Smooth muscle cell (in vitro differentiated cells): ENCODE measurements around the gene TERT. TPM values are rescaled to one million over a fixed set of nuclear protein-coding genes. Genes with fewer than 3 reads are reported as not detected.

Experiments
- DNase-seq: peaks from one replicate; lab custom pipeline; 2025; ENCODE audit not compliant: unreplicated experiment; lab: John Stamatoyannopoulos, UW
- H2AFZ ChIP-seq: fragments of 200-600 bp; sonication (generic); 2 replicates; pipeline ENCODE4 v1.6.0; 2016; ENCODE audit warnings: antibody characterized with exemption, low read depth, mild to moderate bottlenecking
- H3F3A ChIP-seq: fragments of 200-600 bp; sonication (generic); 2 replicates; pipeline ENCODE4 v1.6.0; 2017; ENCODE audit warnings: antibody characterized with exemption, low read depth
- H3K27ac ChIP-seq: fragments of 200-600 bp; sonication (generic); 2 replicates; pipeline ENCODE4 v1.5.1; 2016; ENCODE audit warnings: low read depth, mild to moderate bottlenecking
- H3K27me3 ChIP-seq: fragments of 200-600 bp; sonication (generic); 2 replicates; pipeline ENCODE4 v1.6.1; 2016; ENCODE audit warnings: low read depth, mild to moderate bottlenecking
- H3K36me3 ChIP-seq: fragments of 200-600 bp; sonication (generic); 2 replicates; pipeline ENCODE4 v1.5.1; 2016; ENCODE audit warnings: low read depth
- H3K4me1 ChIP-seq: fragments of 200-600 bp; sonication (generic); 2 replicates; pipeline ENCODE4 v1.5.1; 2016; ENCODE audit warnings: low read depth
- H3K4me2 ChIP-seq: fragments of 200-600 bp; sonication (generic); 2 replicates; pipeline ENCODE4 v1.6.0; 2016; ENCODE audit warnings: mild to moderate bottlenecking
- H3K4me3 ChIP-seq: fragments of 200-600 bp; sonication (generic); 2 replicates; pipeline ENCODE4 v1.5.1; 2016; ENCODE audit warnings: mild to moderate bottlenecking
- H3K79me2 ChIP-seq: fragments of 200-600 bp; sonication (generic); 2 replicates; pipeline ENCODE4 v1.6.0; 2016; ENCODE audit warnings: low read depth, mild to moderate bottlenecking
- H3K9ac ChIP-seq: fragments of 200-600 bp; sonication (generic); 2 replicates; pipeline ENCODE4 v1.6.0; 2016; ENCODE audit warnings: low read depth
- H3K9me3 ChIP-seq: fragments of 200-600 bp; sonication (generic); replicated peaks from 2 replicates; pipeline ENCODE4 v1.5.1; 2016; ENCODE audit warnings: low read depth
- H4K20me1 ChIP-seq: fragments of 200-600 bp; sonication (generic); 2 replicates; pipeline ENCODE4 v1.6.0; 2016; ENCODE audit warnings: low read depth
- WGBS: methylation state at CpG from one replicate; pipeline ENCODE4 v1.1.7; 2016; ENCODE audit warnings: low lambda C conversion rate; 5-methylcytosine and 5-hydroxymethylcytosine counted together
- polyA plus RNA-seq: library from polyadenylated mRNA; unstranded; fragments of >200 nt; fragmentation: Nextera tagmentation; extraction: Ambion mirVana; gene quantifications from 2 replicates; pipeline ENCODE4 v1.2.1, GENCODE V29; 2016
- total RNA-seq: library from RNA; depleted of rRNA; stranded (reverse); fragments of >200 nt; gene quantifications from 2 replicates; pipeline ENCODE4 v1.2.3, GENCODE V29; 2014
- TF ChIP-seq, protein P1 (sequence below): fragments of 200-600 bp; sonication (generic); IDR thresholded peaks from 2 replicates; pipeline ENCODE4 v1.5.1; 2017; ENCODE audit warnings: borderline replicate concordance, mild to moderate bottlenecking, antibody characterized with exemption; ENCODE audit not compliant: insufficient read depth, poor library complexity, severe bottlenecking

The TERT gene
- total and polyA plus RNA-seq, 2 experiments from 2014 or later, result not detected

DNA sequence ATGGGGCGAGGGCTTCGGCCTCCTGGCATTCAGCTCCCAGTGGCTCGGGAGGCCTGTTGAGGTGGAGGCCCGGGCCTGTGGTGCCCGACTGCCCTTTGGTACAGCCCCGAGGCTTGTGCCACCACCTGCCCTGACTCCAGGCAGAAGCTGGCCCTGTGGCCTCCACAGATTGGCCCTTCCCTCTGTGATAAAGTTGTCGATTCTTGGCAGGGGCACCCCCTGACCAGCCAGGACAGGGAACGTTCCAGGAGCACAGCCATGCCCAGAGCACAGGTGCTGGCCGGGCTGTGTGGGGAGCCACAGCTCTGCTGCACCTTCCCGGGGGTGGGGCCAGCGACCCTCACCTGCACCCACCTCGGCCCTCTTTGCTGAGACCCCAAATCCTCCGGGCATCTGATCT lies 37.0 kb downstream of the TERT start:
- no peak overlapping the region for H3K4me3 ChIP-seq
- no peaks in the 10 kb centered on the region for H3K79me2 ChIP-seq
- H3K27me3 ChIP-seq, result no peaks in the 10 kb centered on the region
- H3K4me1 ChIP-seq, result no peaks in the 10 kb centered on the region
- 91% methylated on average over 13 of the region's 13 CpGs for WGBS
- no peak overlapping the region for H3K9ac ChIP-seq
- H3K4me2 ChIP-seq, result no peak overlapping the region
- no peak overlapping the region for H3K27ac ChIP-seq
- H3K9me3 ChIP-seq, result no peaks in the 10 kb centered on the region
- DNase-seq, result no peak
- H2AFZ ChIP-seq, result no peak overlapping the region
- TF ChIP-seq, protein P1, sequence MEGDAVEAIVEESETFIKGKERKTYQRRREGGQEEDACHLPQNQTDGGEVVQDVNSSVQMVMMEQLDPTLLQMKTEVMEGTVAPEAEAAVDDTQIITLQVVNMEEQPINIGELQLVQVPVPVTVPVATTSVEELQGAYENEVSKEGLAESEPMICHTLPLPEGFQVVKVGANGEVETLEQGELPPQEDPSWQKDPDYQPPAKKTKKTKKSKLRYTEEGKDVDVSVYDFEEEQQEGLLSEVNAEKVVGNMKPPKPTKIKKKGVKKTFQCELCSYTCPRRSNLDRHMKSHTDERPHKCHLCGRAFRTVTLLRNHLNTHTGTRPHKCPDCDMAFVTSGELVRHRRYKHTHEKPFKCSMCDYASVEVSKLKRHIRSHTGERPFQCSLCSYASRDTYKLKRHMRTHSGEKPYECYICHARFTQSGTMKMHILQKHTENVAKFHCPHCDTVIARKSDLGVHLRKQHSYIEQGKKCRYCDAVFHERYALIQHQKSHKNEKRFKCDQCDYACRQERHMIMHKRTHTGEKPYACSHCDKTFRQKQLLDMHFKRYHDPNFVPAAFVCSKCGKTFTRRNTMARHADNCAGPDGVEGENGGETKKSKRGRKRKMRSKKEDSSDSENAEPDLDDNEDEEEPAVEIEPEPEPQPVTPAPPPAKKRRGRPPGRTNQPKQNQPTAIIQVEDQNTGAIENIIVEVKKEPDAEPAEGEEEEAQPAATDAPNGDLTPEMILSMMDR, result no peak
- H4K20me1 ChIP-seq, result no peaks in the 10 kb centered on the region
- no peaks in the 10 kb centered on the region for H3K36me3 ChIP-seq
- H3F3A ChIP-seq, result no peaks in the 10 kb centered on the region

DNA sequence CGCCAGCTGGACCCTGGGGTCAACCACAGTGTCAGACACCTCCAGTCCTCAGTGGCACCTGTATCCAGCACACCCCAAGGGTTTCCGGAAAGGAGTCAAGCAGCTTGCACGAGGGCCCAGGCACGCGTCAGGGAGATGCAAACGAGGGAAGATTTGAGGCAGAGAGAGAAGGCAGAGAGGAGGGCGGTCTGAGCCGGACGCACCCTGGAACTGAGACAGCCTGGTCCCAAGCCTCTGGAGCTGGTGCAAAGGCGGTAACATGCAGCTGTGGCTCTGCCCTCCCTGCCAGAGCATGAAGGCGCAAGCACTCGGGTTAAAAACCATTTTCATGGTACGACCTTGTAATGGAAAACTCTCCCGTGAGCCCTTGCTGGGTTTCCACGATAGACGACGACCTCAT lies 37.5 kb downstream of the TERT start:
- 91% methylated on average over 17 of the region's 17 CpGs for WGBS
- TF ChIP-seq, protein P1, result no peak

DNA sequence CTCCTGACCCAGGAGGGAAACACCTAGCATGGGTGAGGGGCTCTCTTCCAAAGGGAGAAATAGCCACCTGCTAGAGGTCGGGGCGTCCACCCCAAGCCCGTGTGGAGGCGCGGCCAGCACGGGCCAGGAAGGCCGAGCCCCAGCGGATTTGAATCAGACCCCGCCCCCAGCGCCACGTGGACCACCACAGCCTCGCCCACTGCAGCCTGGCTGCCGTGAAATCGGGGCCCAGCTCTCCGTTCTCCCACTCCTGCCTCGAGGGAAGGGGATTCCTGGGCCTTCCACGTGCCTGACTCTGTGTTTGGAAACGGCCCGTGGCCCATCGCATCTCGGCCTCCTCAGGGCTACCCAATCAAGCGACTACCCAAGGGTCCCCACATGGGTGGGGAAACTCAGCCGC lies 38.1 kb downstream of the TERT start:
- H3K9me3 ChIP-seq, result no peaks in the 10 kb centered on the region
- H3K27me3 ChIP-seq, result no peaks in the 10 kb centered on the region
- H4K20me1 ChIP-seq, result no peaks in the 10 kb centered on the region
- no peak overlapping the region for H3K27ac ChIP-seq
- TF ChIP-seq, protein P1, result no peak
- no peaks in the 10 kb centered on the region for H3K4me1 ChIP-seq
- no peaks in the 10 kb centered on the region for H3K79me2 ChIP-seq
- no peak for DNase-seq
- 87% methylated on average over 23 of the region's 23 CpGs for whole genome bisulfite sequencing
- H3K4me2 ChIP-seq, result no peak overlapping the region
- H3F3A ChIP-seq, result no peaks in the 10 kb centered on the region
- H3K9ac ChIP-seq, result no peak overlapping the region
- H3K4me3 ChIP-seq, result no peak overlapping the region
- no peak overlapping the region for H2AFZ ChIP-seq
- no peaks in the 10 kb centered on the region for H3K36me3 ChIP-seq

More for the DNA sequence above, 37.5 kb downstream of the TERT start:
- no peak overlapping the region for H3K27ac ChIP-seq
- H2AFZ ChIP-seq, result no peak overlapping the region
- H3K4me1 ChIP-seq, result no peaks in the 10 kb centered on the region
- H3K79me2 ChIP-seq, result no peaks in the 10 kb centered on the region
- H3K27me3 ChIP-seq, result no peaks in the 10 kb centered on the region
- H3K4me3 ChIP-seq, result no peak overlapping the region
- no peaks in the 10 kb centered on the region for H3F3A ChIP-seq
- H4K20me1 ChIP-seq, result no peaks in the 10 kb centered on the region
- no peaks in the 10 kb centered on the region for H3K9me3 ChIP-seq
- no peaks in the 10 kb centered on the region for H3K36me3 ChIP-seq
- H3K9ac ChIP-seq, result no peak overlapping the region
- no peak overlapping the region for H3K4me2 ChIP-seq
- no peak for DNase-seq

DNA sequence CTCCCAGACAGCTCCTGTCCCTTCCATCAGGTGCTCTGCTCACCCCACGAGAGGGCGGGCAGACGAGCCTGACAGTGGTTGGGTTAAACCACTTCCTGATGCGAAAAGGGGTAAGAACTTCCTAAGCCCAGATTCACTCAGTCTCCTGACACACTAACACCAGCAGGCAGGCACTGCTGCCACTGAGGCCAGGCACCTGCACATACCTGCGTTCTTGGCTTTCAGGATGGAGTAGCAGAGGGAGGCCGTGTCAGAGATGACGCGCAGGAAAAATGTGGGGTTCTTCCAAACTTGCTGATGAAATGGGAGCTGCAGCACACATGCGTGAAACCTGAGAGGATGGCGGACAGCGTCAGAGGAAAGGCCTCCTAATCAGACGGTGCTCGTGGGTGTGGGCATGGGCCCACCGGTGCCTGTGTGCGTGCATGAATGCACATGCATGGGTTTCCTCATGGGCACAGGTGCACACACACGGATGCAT lies 39.7 kb downstream of the TERT start:
- Histone ChIP-seq H3K27ac (no peak overlapping the region), H3K79me2 (no peaks in the 10 kb centered on the region), H3K27me3 (no peaks in the 10 kb centered on the region), H3F3A (no peaks in the 10 kb centered on the region), H3K9me3 (no peaks in the 10 kb centered on the region), H3K4me1 (no peaks in the 10 kb centered on the region), H3K36me3 (no peaks in the 10 kb centered on the region), H3K4me2 (no peak overlapping the region), H4K20me1 (no peaks in the 10 kb centered on the region), H3K9ac (no peak overlapping the region), H3K4me3 (no peak overlapping the region), H2AFZ (no peak overlapping the region)
- 88% methylated on average over 16 of the region's 16 CpGs for WGBS
- DNase-seq, result no peak
- TF ChIP-seq, protein P1, result no peak
